HG03108 (cell line): Measurements from ENCODE around the gene SPRR2G.
"Not testable (repeated sequence)": the region's sequence is repeated elsewhere in the genome, so short reads cannot be mapped to it uniquely, and the experiment has no call there.

ENCODE experiments used
- ATAC-seq: cut with Tn5 transposase; IDR thresholded peaks from one replicate; pipeline ENCODE4 v1.9.1; 2021; ENCODE audit warnings: moderate library complexity; ENCODE audit not compliant: unreplicated experiment

SPRR2G gene

GRCh38 chr1:153119491-153119971, 31.2 kb downstream of the SPRR2G start:
- no peak for ATAC-seq

DNA sequence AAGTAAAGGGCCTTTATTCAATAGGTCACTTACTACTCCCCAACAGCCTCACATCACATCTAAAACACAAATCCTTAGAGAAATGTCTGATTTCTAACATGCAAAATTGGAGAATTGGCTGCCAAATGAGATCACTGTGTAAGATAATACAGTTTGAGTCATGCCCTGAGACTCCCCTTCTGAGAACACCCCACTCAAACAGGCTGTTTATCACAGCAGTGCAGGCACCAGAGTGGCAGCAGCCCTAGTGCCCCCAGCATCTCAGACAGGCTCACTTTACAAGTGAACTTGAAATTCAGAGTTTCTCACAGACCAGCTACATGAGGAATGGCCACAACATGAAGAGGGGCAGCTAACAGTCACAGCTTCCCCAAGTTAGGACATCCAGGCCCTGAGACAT, 35.4 kb downstream of the SPRR2G start:
- ATAC-seq, result not testable (repeated sequence)

DNA sequence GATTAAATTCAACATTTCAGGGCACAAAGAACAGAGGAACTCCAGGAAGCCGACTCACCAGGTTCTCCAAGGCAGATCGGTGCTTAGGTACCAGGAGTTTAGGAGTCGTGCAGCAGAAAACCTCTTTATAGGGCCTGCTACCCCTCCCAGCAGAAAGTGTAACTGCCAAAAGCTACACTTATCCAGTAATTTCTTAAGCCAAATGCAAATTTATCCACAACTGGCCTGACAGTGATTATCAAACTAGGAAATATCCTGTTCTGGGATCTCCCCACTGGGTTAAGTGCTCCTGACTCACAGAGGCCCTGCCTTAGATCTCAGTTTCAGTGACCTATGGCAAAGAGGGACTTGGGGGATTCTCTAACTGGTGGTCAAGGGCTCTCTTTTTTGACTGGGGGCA, 37.3 kb downstream of the SPRR2G start, which contains the start of gene SPRR2F:
Gene SPRR2F (minus strand): TSS at position 101 of the 400 bp plus-strand sequence. CDS start 783 bp downstream, outside the sequence.
- ATAC-seq, result no peak

DNA sequence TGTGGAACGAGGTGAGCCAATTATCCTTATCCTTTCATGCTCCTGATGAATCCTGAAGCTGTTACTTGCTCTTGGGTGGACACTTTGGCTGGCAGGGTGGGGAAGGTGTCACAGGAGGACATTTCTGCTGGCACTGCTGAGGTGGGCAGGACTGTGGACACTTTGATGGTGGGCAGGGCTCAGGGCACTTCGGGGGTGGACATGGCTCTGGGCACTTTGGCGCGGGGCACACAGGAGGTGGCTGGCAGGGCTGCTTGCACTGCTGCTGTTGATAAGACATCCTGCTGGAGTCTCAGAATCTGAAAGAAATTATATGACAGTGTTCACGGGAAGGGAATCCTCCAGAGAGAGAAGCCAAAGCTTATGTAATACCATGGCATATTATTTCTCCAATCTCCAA, 38.2 kb downstream of the SPRR2G start:
- ATAC-seq, result not testable (repeated sequence)

DNA sequence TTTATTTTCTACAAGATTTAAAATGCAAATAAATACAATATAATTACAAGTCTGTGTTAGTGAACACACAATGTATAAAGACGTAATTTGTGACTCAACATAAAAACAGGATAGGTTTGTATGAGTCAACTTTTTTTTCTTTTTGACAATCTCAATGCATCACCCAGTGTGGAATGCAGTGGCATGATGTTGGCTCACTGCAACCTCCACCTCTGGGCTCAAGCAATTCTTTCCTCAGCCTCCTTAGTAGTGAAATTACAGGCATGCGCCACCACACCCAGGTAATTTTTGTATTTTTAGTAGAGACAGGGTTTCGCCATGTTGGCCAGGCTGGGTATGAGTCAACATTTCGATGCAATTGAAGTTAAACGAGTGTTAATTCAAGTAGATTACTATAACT, 50.4 kb downstream of the SPRR2G start:
- no peak for ATAC-seq
